ENCODE results near the gene ARHGAP8. TPM values are rescaled to one million over a fixed set of nuclear protein-coding genes. Genes with fewer than 3 reads are reported as not detected.

The ARHGAP8 gene
- total and polyA plus RNA-seq, 2 donors (not counting 3 experiments of a cell fraction or from before 2014, with no cell fraction given), result not detected

DNA sequence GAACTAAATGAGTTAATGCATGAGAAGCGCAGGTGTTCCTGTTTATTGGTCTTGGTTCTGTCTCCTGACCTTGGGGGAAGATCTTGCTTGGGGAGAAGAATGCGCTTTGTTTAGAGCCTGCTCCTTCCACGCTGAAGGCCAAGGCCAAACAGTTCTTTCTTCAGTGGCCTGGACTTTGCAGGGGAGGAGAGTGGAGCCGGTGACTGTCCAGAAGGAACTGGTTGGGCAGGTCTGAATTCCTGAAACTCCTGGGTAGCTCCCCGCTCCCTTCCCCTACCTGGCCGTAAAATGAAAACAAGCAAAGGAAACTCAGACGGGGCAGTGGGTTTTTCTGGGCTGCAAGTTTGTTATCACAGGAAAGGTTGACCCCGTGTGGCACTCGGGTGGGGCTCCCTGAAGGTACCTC is 3.6 kb downstream of the ARHGAP8 start:
- Histone ChIP-seq H3K9ac (replicated peaks; ENCODE audit: extremely low read depth, insufficient read depth, low read length) (no peak overlapping the region), H3K9me3 (replicated peaks; ENCODE audit: control insufficient read depth, insufficient read depth, low read length) (no peaks in the 10 kb centered on the region), H3K4me2 (ENCODE audit: insufficient read depth, low read length) (no peak overlapping the region), H4K20me1 (replicated peaks; ENCODE audit: control insufficient read depth, extremely low read depth, insufficient read depth, low read length) (no peaks in the 10 kb centered on the region), H3K27me3 (ENCODE audit: control insufficient read depth in 2 of 2, insufficient read depth in 2 of 2, low read length in 2 of 2) (peaks cover 25 to 28% of the 10 kb centered on the region in 2 experiments), H3K4me3 (replicated peaks in 1 of 3; ENCODE audit: insufficient read depth in 1 of 3, low read depth in 1 of 3, low read length in 3 of 3) (no peak overlapping the region), H3K36me3 (ENCODE audit: control insufficient read depth in 2 of 2, extremely low read depth in 1 of 2, insufficient read depth in 2 of 2, low read length in 2 of 2) (no peaks in the 10 kb centered on the region), H3K27ac (ENCODE audit: insufficient read depth, low read depth, low read length) (no peak overlapping the region), H3K9me1 (replicated peaks; ENCODE audit: control insufficient read depth, extremely low read depth, insufficient read depth, low read length) (no peaks in the 10 kb centered on the region), H3K4me1 (ENCODE audit: control insufficient read depth, extremely low read depth, insufficient read depth, low read length) (no peaks in the 10 kb centered on the region), H3K79me2 (ENCODE audit: control insufficient read depth, insufficient read depth, low read length) (no peaks in the 10 kb centered on the region), H2AFZ (ENCODE audit: low read depth, low read length) (no peak overlapping the region)
- no peak for FAIRE-seq
- no peak for DNase-seq (ENCODE audit: low read depth, low spot score)
- ChIA-PET POLR2A (no interaction called here), CTCF (no interaction called here)
- dilution Hi-C loops (cut with MboI; ENCODE audit: extremely low pct_ligation_motif_present, low sequenced_read_pairs), result no loop called here
- BruUV-seq (replicated peaks), result no TSS peak
- TF ChIP-seq, protein P1, sequence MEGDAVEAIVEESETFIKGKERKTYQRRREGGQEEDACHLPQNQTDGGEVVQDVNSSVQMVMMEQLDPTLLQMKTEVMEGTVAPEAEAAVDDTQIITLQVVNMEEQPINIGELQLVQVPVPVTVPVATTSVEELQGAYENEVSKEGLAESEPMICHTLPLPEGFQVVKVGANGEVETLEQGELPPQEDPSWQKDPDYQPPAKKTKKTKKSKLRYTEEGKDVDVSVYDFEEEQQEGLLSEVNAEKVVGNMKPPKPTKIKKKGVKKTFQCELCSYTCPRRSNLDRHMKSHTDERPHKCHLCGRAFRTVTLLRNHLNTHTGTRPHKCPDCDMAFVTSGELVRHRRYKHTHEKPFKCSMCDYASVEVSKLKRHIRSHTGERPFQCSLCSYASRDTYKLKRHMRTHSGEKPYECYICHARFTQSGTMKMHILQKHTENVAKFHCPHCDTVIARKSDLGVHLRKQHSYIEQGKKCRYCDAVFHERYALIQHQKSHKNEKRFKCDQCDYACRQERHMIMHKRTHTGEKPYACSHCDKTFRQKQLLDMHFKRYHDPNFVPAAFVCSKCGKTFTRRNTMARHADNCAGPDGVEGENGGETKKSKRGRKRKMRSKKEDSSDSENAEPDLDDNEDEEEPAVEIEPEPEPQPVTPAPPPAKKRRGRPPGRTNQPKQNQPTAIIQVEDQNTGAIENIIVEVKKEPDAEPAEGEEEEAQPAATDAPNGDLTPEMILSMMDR (IDR thresholded peaks at IDR 0.05; ENCODE audit: extremely low read depth in 1 of 2, insufficient read depth in 1 of 2, low read depth in 1 of 2, low read length in 2 of 2), result no peak
- TF ChIP-seq MYC (IDR thresholded peaks at IDR 0.05; ENCODE audit: low read depth, low read length) (no peak), FOS (IDR thresholded peaks at IDR 0.05; ENCODE audit: borderline replicate concordance, insufficient read depth, low read length) (no peak), EZH2 (IDR thresholded peaks at IDR 0.05; ENCODE audit: borderline replicate concordance, low read depth, low read length, severe bottlenecking) (no peak), GATA2 (IDR thresholded peaks at IDR 0.05; ENCODE audit: insufficient read depth, insufficient read length, low read depth, low read length) (no peak), POLR2A (IDR thresholded peaks at IDR 0.05; ENCODE audit: low read depth, low read length) (no peak), JUN (IDR thresholded peaks at IDR 0.05; ENCODE audit: borderline replicate concordance, insufficient read depth, insufficient read length, low read depth) (no peak), POLR2AphosphoS5 (IDR thresholded peaks at IDR 0.05; ENCODE audit: insufficient read depth, low read depth, low read length) (no peak)
- TF ChIP-seq, protein P2, sequence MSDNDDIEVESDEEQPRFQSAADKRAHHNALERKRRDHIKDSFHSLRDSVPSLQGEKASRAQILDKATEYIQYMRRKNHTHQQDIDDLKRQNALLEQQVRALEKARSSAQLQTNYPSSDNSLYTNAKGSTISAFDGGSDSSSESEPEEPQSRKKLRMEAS (IDR thresholded peaks at IDR 0.05; ENCODE audit: insufficient read depth, insufficient read length), result no peak
- intact Hi-C loops (cut with micrococcal nuclease), result no loop called here
